ENCODE measurements around the gene KAZN.
A peak's percentile ranks its signal among the peaks of the same experiment; 100 is the strongest.

KAZN gene

GRCh38 chr1:15007368-15007767 lies 408.9 kb downstream of the KAZN start:
- no peak for DNase-seq (ENCODE audit: low read depth in 3 of 3)

GRCh38 chr1:15007842-15008241 lies 409.4 kb downstream of the KAZN start:
- no peak for DNase-seq (ENCODE audit: low read depth in 3 of 3)

GRCh38 chr1:15008783-15009729 lies 410.6 kb downstream of the KAZN start:
- no peak for DNase-seq (ENCODE audit: low read depth in 3 of 3)

GRCh38 chr1:15011160-15011559 lies 412.7 kb downstream of the KAZN start:
- no peak for DNase-seq (ENCODE audit: low read depth in 3 of 3)

- DNase-seq (ENCODE audit: low read depth in 3 of 3), result no peak
These were observed 413.2 kb downstream of the KAZN start for GRCh38 chr1:15011661-15012060.

- no peak for DNase-seq (ENCODE audit: low read depth in 3 of 3)
These were observed 414.3 kb downstream of the KAZN start for GRCh38 chr1:15012822-15013221.

GRCh38 chr1:15013767-15014166 lies 415.3 kb downstream of the KAZN start:
- no peak for DNase-seq (ENCODE audit: low read depth in 3 of 3)

GRCh38 chr1:15014516-15014915 lies 416.0 kb downstream of the KAZN start:
- no peak for DNase-seq (ENCODE audit: low read depth in 3 of 3)

- no peak for DNase-seq (ENCODE audit: low read depth in 3 of 3)
These were observed 417.5 kb downstream of the KAZN start for GRCh38 chr1:15016001-15016400.

- no peak for DNase-seq (ENCODE audit: low read depth in 3 of 3)
These were observed 418.0 kb downstream of the KAZN start for GRCh38 chr1:15016526-15016925.

- no peak for DNase-seq (ENCODE audit: low read depth in 3 of 3)
These were observed 418.6 kb downstream of the KAZN start for GRCh38 chr1:15017120-15017519.

GRCh38 chr1:15018767-15019166 lies 420.3 kb downstream of the KAZN start:
- DNase-seq (ENCODE audit: low read depth in 3 of 3), result no peak

- DNase-seq (ENCODE audit: low read depth in 3 of 3), result no peak
These were observed 422.7 kb downstream of the KAZN start for GRCh38 chr1:15020943-15021745.

- no peak for DNase-seq (ENCODE audit: low read depth in 3 of 3)
These were observed 423.6 kb downstream of the KAZN start for GRCh38 chr1:15022048-15022447.

GRCh38 chr1:15023205-15023604 lies 424.7 kb downstream of the KAZN start:
- DNase-seq (ENCODE audit: low read depth in 3 of 3), result no peak

GRCh38 chr1:15023976-15024375 lies 425.5 kb downstream of the KAZN start:
- no peak for DNase-seq (ENCODE audit: low read depth in 3 of 3)

GRCh38 chr1:15026117-15026489 lies 427.6 kb downstream of the KAZN start:
- DNase-seq (ENCODE audit: low read depth in 3 of 3), result no peak

- DNase-seq (ENCODE audit: low read depth in 3 of 3), result peak in 1 of 3 experiments; percentile 50
These were observed 429.1 kb downstream of the KAZN start for GRCh38 chr1:15027515-15027986.

- DNase-seq (ENCODE audit: low read depth in 3 of 3), result no peak
These were observed 429.6 kb downstream of the KAZN start for GRCh38 chr1:15028102-15028501.

- no peak for DNase-seq (ENCODE audit: low read depth in 3 of 3)
These were observed 430.1 kb downstream of the KAZN start for GRCh38 chr1:15028616-15029015.

GRCh38 chr1:15029036-15029435 lies 430.6 kb downstream of the KAZN start:
- no peak for DNase-seq (ENCODE audit: low read depth in 3 of 3)

- no peak for DNase-seq (ENCODE audit: low read depth in 3 of 3)
These were observed 431.3 kb downstream of the KAZN start for GRCh38 chr1:15029786-15030185.

All from stimulated activated CD4-positive, alpha-beta T cell treated with anti-CD3 and anti-CD28 coated beads, TNF-alpha, amount 100 ng/mL, for 24 hours (primary cell).